Activated CD8-positive, alpha-beta memory T cell treated with anti-CD3 and anti-CD28 coated beads, Interleukin-2, amount 50 U/mL, for 4 hours (primary cell): ENCODE results near the gene SDK2.

Source experiments
- DNase-seq: peaks from one replicate; pipeline ENCODE4 v3.0.0-alpha.2; 2020

Gene SDK2

GRCh38 chr17:73378974-73379470 lies 265.2 kb downstream of the SDK2 start:
- no peak for DNase-seq

GRCh38 chr17:73376636-73377035 lies 267.6 kb downstream of the SDK2 start:
- no peak for DNase-seq

- no peak for DNase-seq
These were observed 268.1 kb downstream of the SDK2 start for GRCh38 chr17:73376152-73376551.

- no peak for DNase-seq
These were observed 272.4 kb downstream of the SDK2 start for GRCh38 chr17:73371836-73372235.

- DNase-seq: no peak
These were observed 273.0 kb downstream of the SDK2 start for GRCh38 chr17:73371285-73371684.

- DNase-seq: peak; percentile 78
These were observed 274.3 kb downstream of the SDK2 start for GRCh38 chr17:73369817-73370490.

- no peak for DNase-seq
These were observed 275.1 kb downstream of the SDK2 start for GRCh38 chr17:73369111-73369521.

- DNase-seq: no peak
These were observed 276.1 kb downstream of the SDK2 start for GRCh38 chr17:73368085-73368631.

- DNase-seq: no peak
These were observed 278.2 kb downstream of the SDK2 start for GRCh38 chr17:73365906-73366623.

GRCh38 chr17:73365301-73365874 lies 278.9 kb downstream of the SDK2 start:
- no peak for DNase-seq

- DNase-seq: no peak
These were observed 280.1 kb downstream of the SDK2 start for GRCh38 chr17:73364155-73364522.

GRCh38 chr17:73363442-73364154 lies 280.6 kb downstream of the SDK2 start:
- no peak for DNase-seq

GRCh38 chr17:73362697-73363096 lies 281.5 kb downstream of the SDK2 start:
- no peak for DNase-seq

- no peak for DNase-seq
These were observed 283.1 kb downstream of the SDK2 start for GRCh38 chr17:73360961-73361761.

- DNase-seq: no peak
These were observed 284.2 kb downstream of the SDK2 start for GRCh38 chr17:73359987-73360410.

GRCh38 chr17:73359352-73359751 lies 284.9 kb downstream of the SDK2 start:
- DNase-seq: no peak

GRCh38 chr17:73358668-73359067 lies 285.6 kb downstream of the SDK2 start:
- no peak for DNase-seq

- no peak for DNase-seq
These were observed 286.3 kb downstream of the SDK2 start for GRCh38 chr17:73357981-73358380.

GRCh38 chr17:73357318-73357717 lies 286.9 kb downstream of the SDK2 start:
- DNase-seq: no peak

- no peak for DNase-seq
These were observed 287.6 kb downstream of the SDK2 start for GRCh38 chr17:73356561-73357170.

GRCh38 chr17:73354423-73355284 lies 289.6 kb downstream of the SDK2 start:
- no peak for DNase-seq
